HG03378 (cell line): ENCODE results near the gene WDR5B.

Experiments used
- ATAC-seq: cut with Tn5 transposase; IDR thresholded peaks from one replicate; pipeline ENCODE4 v1.9.1; 2021; ENCODE audit warnings: mild to moderate bottlenecking, moderate library complexity; ENCODE audit not compliant: unreplicated experiment

The WDR5B gene

GRCh38 chr3:122374034-122374433 lies 41.8 kb downstream of the WDR5B start:
- ATAC-seq, result no peak

DNA sequence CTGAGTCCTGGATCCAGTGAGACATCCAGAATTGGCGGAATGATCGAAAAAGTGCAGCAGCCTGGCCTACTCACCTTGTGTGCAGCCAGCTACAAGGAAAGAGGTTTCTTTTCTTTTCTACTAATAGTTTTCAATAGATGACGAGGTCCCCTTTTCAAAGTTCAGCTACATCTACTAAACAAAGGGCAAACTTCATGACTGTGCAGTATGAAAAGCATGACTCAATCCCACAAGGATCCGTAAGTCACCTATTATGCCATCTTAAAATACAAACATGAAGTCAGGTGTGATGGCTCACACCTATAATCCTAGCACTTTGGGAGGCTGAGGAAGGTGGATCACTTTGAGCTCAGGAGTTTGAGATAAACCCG lies 49.5 kb downstream of the WDR5B start:
- no peak for ATAC-seq

GRCh38 chr3:122365582-122366378 lies 50.1 kb downstream of the WDR5B start:
- ATAC-seq, result peak; percentile 91

- peak; percentile 59 for ATAC-seq
Observed at GRCh38 chr3:122365073-122365472, 50.8 kb downstream of the WDR5B start.

- no peak for ATAC-seq
Observed at GRCh38 chr3:122364490-122364889, 51.4 kb downstream of the WDR5B start.
